Fibroblast of the aortic adventitia (primary cell): ENCODE results near the gene DLGAP1. TPM values are rescaled to one million over a fixed set of nuclear protein-coding genes. Genes with fewer than 3 reads are reported as not detected.

ENCODE experiments used
- DNase-seq: peaks from one replicate; pipeline ENCODE4 v3.0.0-alpha.2; 2010; ENCODE audit warnings: low read depth
- H3K4me3 ChIP-seq: 2 replicates; pipeline ENCODE4 v1.5.1; 2011; ENCODE audit warnings: low read depth, mild to moderate bottlenecking, control low read depth, low read length, moderate library complexity
- CTCF ChIP-seq: IDR thresholded peaks from 2 replicates; pipeline ENCODE4 v1.5.1; 2011; ENCODE audit warnings: mild to moderate bottlenecking, low read length, control low read depth, inconsistent platforms; ENCODE audit not compliant: insufficient read depth
- total RNA-seq: library from RNA; depleted of rRNA; stranded (reverse); fragments of >200 nt; gene quantifications from 2 replicates; pipeline ENCODE4 v1.2.3, GENCODE V29; 2012; ENCODE audit warnings: low replicate concordance

DLGAP1 gene
- total RNA-seq, 1 donor = 1.4 TPM

- no peak for DNase-seq
- TF ChIP-seq CTCF = no peak
- no peak overlapping the region for H3K4me3 ChIP-seq
These were observed 855.2 kb downstream of the DLGAP1 start for GRCh38 chr18:3599861-3600260.

- no peak for TF ChIP-seq CTCF
- no peak for DNase-seq
- H3K4me3 ChIP-seq = no peak overlapping the region
These were observed 855.9 kb downstream of the DLGAP1 start for GRCh38 chr18:3599195-3599594.

- no peak for DNase-seq
- H3K4me3 ChIP-seq = no peak overlapping the region
- TF ChIP-seq CTCF = no peak
These were observed 856.5 kb downstream of the DLGAP1 start for GRCh38 chr18:3598581-3598980.

- H3K4me3 ChIP-seq = no peak overlapping the region
These were observed 857.4 kb downstream of the DLGAP1 start for GRCh38 chr18:3597409-3598357.

GRCh38 chr18:3596637-3597384 is 858.3 kb downstream of the DLGAP1 start:
- H3K4me3 ChIP-seq = peak overlapping the region; percentile 18
- TF ChIP-seq CTCF = no peak
- DNase-seq = no peak

More at GRCh38 chr18:3597409-3598357, 857.4 kb downstream of the DLGAP1 start:
- DNase-seq = no peak
- TF ChIP-seq CTCF = no peak

- TF ChIP-seq CTCF = no peak
- no peak for DNase-seq
- peak overlapping the region; percentile 57 for H3K4me3 ChIP-seq
These were observed 858.8 kb downstream of the DLGAP1 start for GRCh38 chr18:3596324-3596636.
